Measurements from ENCODE around the gene SPATA13.

GRCh38 chr13:24122569-24122968, 38.0 kb upstream of the SPATA13 start:
- TF ChIP-seq CTCF (IDR thresholded peaks at IDR 0.05) (no peak), POLR2A (IDR thresholded peaks at IDR 0.05) (no peak)

All from adrenal gland (tissue), 5 donors.